HG03097 (cell line): Measurements from ENCODE around the gene SCTR.

Experiments used
- ATAC-seq: cut with Tn5 transposase; IDR thresholded peaks from one replicate; pipeline ENCODE4 v1.9.1; 2021; ENCODE audit not compliant: unreplicated experiment, low FRiP score

Gene SCTR

DNA sequence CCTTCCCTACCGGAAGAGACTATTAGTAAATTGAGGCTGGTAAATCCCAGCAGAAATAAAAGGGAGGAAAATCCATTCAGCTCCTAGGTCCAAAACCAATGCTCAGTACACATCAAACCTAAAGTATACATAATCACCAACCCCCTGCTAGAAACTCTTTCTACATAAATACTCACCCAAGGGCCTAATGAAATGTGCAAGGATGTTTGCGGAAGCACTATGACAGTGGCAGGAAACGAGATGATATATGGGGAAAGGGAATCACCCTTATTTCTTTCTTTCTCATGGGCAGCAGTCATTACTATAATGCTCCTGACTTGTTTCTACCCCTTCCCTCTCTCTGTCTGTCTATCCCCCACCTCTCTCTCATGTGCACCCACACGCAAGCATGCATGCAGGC lies 1.3 kb upstream of the SCTR start:
- ATAC-seq = no peak

DNA sequence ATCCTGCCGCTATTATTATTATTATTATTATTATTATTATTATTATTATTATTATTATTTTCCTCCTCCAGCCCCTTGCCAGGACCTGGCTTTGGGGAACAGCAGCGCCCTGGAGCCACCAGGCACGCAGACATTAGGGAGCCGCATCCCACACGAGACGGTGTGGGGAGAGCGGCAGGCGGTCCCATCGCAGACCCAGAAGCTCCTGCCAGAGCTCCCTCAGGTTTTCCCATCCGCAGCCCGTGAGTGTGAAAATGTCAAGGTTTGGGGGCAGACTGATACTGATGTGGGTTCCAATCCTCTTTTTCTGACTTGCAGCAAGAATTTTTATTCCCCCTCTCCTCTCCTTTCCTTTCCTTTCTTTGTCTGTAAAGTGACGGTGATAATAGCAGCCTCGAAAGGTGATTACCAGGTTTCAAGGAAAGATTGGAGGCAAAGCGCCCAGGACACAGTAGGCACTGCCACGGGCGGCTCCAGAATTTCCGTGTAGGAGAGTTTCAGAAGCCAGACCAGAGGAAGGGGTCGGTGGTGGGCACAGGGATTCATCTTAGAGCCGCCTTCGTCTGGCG lies 816 bp downstream of the SCTR start:
- ATAC-seq = no peak

DNA sequence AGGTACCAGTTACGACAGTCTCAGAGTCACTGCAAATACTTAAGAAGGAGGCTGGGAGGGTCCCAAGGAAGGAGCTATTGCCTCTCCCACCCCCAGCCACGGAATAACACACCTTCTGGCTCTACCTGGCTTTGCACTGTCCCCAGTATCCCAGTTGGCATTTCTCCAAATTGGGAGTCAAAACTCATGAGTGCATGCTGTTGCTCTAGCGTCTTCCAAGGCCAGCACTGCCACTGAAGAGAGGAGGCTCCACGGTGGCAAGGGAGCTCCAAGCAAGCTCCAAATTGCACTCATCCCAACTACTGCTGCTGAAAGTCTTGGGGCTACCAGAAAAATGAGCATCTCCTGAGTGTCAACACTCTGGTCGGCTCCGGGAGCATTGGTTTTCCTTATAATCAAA lies 1.6 kb downstream of the SCTR start:
- ATAC-seq = no peak

DNA sequence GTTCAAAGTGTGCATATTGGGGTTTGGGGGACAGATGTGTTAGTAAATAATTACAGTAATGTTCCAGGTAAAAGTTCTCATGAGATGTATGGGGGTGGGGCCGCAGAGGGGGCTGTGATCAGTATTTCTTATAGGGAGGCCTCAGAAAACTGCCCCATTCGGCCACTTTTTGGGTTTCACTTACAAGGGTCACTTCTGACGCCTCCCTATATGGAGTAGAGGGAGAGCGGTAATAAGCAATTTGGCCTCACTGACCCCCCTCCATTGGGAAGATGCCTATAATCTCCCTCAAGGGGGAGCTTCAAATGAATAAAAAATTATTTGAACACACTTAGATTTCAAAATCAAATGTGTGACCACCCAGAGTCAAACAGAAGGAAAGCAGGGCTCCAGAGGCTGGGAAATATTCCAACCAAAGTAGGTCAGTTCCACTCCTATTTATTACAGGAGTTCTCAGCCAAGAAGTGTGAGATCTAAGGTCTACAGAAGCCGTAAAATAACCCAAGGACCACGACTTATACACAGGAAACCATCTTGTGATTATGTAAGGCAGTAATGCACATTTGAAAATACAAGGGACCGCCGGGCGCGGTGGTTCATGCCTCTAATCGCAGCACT lies 2.7 kb downstream of the SCTR start:
- no peak for ATAC-seq

DNA sequence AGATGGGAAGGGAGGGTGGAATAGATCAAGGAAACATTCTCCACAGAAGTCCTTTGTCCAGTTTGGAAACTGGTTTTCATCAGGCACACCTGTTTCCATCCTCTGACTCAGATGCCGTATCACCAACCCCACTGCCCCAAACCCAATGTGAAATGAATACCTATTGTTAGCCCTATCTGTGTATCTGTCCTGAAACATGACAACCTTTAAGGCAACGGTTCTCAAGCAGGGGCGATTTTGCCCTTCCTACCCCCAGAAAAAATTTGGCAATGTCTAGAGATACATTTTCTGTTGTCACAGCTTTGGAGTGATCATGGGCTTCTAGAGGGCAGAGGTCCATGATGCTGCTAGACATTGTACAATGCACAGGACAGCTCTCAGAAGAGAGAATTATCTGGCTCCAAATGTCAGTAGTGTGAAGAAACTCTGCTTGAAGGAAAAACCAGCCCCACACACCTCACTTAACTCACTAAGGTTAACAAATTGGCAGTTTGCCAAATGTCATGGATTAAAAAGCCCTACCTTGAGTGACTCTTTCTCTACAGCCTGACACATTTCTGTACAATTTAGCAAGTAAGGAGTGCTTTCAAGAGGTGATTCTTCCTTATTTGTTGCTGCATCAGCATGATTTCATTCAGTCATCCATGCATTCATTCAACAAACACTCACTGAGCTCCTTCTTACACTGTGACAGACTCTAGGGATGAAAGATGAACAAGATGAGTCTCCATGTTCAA lies 3.4 kb downstream of the SCTR start:
- no peak for ATAC-seq

DNA sequence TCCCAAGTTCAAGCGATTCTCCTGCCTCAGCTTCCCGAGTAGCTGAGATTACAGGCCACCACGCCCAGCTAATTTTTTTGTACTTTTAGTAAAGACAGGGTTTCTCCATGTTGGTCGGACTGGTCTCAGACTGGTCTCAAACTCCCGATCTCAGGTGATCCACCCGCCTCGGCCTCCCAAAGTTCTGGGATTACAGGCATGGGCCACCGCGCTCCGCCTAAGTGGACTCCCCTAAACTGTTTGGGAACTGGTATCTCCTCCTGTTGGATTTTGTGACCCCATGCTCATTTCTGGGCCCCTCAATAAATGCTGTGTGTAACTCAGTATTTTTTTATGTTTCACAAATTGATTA lies 5.2 kb downstream of the SCTR start:
- no peak for ATAC-seq

DNA sequence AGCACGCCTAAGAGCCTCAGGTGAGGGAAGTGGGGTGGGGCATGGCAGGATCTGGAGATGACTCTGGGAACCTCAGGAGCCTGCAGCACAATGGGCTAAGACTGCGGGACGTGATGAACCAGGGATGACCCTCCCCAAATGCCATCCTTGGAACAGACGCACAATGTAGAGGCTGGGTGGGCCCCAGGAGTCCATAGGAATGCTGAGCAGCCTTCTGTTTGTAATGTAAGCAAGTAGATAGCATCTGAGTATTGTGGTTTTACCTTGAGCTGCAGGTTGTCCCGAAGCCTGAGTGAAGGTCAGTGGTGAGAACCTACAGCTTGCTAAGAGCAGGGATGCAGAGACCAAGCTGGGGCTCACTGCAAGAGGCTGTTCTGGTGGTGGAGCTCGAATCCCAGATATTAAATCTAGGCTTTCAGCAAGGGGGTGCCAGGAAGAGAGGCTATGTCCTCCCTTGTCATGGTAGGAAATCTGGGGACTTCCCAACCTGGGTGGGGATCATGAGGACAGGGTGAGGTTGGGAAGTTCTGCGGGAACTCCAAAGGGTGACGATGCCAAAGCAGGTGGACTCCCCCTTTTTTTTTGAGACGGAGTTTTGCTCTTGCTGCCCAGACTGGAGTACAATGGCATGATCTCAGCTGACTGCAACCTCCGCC lies 5.8 kb downstream of the SCTR start:
- ATAC-seq = no peak

DNA sequence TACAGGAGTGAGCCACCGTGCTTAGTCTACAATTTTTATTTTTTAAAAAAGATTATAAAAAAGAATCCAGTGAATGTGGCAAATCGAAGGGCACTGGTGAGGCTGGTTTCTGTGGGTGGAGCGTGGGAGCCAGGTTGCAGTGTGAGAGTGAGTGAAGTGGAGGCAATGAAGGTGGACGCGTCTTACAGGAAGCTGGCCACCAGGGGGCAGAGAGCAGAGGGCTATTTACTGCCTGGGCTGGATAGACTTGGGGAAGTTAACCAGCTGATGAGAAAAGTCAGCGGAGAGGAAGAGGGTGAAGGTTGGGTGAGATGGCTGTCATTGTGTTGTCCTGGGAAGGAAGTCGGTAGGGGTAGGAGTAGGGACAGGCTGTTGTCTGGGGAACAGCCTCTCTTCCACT lies 6.8 kb downstream of the SCTR start:
- peak; percentile 79 for ATAC-seq

DNA sequence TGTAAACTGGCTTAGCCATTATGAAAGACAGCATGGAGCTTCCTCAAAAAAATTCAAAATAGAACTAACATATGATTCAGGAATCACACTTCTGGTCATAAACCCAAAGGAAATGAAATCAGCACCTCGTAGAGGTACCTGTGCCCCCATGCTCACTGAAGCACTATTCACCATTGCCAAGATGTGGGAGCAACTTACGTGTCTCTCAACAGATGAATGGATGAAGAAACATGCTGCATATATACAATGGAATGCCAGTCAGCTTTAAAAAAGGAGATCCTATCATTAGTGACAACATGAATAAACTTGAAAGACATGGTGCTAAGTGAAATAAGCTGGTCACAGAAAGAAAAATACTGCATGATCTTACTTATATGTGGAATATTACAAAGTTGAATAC lies 8.2 kb downstream of the SCTR start:
- ATAC-seq = no peak

DNA sequence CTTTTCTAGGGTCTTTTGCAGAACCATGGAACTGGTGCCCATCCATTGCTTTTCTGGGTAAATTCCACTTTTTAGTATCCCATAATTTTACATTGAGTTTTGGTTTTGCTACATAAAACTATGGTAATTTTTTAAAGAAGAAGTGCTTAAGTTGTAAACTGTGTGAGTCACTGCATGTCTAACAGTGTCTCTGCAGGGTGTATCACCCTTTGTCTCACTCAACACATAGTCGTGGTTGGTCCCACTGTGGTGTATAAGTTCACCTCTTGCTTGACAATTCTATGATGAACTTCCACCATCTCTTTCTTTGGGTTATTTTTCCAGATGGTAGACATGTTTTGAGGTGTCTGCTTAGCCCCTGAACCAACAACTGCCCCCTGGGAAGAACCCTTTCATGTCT lies 10.5 kb downstream of the SCTR start:
- ATAC-seq = no peak

DNA sequence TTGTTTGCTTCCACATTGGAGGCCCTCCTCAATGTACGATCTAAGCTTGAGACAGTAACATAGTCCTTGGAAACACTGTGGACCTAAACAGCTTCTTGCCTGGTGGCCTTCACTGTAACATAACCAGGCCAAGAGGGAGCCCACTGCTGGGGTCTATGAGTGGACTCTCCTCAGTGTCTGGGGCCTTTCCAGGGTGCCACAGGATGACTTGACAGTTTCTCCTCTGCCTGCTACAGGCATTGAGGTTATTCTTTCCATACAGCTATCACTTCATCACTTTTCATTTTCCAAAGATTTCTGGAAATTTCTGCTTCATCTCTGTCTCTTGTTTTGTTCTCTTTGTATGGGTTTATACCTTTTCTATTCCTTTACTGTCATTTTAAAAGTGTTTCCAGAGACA lies 11.3 kb downstream of the SCTR start:
- ATAC-seq = no peak

DNA sequence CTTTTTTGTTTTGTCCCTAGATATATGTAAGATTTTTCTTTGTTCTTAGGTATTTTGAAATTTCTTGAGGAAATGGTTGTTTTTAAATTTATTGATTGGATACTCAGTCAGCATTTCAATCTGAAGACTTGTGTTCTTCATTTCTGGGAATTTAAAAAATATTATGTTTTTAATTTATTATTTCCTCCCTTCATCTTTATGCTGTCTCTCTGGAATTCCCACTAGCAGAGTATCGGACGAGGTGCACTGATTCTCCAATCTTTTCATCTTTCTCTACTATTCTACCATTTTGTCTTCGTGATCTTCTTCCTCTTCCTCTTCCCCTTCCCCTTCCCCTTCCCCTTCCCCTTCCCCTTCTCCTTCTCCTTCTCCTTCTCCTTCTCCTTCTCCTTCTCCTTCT lies 12.3 kb downstream of the SCTR start:
- no peak for ATAC-seq

DNA sequence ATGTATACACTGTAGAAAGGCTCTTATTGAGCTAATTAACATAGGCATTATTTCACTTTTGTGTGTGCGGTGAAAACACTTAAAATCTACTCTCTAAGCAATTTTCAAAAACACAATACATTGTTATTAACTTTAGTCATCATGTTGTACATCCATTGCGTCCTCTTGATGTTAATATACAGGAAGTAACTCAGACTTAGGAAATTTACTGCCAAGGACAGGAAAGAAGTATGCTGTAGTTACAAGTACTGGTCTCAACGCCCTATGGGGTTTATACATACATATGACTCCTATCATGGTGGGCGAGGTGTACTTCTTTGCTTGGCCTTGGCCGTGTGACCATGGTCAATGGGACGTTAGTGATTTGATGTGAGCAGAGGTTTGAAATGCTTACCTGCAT lies 15.5 kb downstream of the SCTR start:
- no peak for ATAC-seq

DNA sequence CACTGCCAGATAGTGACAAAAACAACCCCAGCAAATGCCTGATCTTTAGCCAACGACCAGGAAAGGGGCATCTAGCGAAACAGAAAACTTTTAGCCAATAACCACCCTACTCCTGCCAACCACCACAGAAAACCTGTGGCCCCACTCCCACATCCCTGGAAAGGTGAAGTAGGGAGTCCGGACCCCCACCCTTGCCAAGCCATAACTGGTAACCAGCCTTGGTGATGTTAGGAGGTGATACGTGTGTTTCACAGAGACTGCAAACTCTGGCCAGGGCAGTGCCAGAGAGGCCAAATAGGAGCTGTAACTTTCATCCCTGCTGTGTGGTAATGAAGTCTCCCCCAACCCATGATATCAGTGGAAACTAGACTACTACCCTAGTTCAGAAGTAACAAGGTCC lies 27.6 kb downstream of the SCTR start:
- ATAC-seq = no peak

DNA sequence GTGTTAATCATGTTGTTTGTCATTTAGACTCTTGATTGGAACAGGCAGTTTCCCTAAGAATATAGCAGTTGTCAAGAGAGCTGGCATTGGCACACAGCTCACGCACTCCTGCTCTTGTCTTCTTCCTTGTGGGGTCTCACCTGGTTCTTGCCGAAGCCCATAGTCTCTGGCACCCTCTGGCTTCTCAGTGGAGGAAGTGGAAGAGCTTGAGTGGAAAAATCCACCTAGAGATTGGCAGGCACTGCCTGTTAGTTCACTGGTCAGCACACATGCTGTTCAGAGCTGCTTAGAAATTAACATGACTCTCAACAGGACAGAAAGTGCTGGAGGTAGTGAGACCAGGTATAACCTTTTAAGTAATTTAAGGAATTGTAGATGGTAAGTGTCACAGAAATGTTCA lies 28.3 kb downstream of the SCTR start:
- no peak for ATAC-seq

DNA sequence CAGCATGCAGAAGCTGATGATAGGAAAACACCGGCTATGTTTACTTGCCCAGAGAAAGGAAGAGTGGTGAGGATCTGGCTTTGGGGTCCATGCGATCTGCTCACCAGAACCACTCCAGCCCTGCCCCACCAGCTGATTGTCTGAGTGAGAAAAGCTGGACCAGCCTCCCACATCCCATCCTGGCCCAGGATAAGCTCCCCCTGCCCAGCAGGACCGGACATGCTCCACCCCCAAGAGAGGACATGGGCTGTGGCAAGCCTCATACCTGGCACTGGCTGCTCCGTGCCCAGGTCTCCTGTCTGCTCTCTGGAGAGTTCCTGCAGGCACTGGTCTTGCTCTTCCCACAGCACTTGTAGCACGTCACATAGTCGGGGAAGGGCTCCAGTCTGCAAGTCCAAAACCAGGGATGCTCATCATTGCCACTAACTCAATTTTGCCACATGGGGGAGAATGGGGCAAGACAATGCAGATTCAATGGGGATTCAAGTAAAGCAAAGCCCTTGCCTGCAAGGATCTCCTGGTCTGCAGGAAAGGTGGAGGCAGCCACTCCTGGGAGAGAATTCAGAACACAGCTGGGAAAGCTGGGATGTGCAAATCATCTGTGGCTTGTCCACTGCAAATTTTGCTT lies 30.0 kb downstream of the SCTR start:
- ATAC-seq = no peak

DNA sequence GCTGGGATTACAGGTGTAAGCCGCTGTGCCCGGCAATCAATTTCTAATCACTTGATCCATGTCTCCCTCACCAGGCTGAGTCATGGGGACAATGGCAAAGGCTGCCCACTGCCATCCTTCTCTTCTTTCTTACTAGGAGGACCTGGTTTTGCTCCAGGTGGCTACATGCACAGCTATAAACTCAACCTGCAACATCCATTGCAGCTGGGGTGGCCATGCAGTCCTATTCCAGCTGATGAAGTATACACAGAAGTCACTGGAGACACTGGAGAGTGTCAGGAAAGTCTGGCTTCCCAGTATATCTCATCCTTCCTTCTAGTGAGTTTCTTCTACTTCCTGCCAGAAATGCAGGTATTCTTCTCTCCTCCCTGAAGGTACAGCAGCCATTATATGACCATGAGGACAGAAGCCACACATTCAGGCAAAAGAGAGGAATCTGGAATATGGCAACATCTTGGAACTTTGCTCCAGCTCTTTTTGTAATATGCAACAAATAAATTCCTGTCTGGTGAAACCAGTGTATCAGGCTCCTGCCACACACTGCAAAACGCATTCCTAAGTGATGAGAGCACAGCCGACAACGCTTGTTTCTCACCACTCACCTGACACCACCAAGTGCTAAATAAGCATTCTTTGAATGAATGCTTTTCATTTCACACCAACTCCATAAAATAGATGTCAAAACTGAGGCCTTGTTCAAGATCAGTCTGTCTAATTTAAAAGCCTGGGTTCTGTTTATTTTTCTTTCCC lies 32.3 kb downstream of the SCTR start:
- ATAC-seq = no peak

DNA sequence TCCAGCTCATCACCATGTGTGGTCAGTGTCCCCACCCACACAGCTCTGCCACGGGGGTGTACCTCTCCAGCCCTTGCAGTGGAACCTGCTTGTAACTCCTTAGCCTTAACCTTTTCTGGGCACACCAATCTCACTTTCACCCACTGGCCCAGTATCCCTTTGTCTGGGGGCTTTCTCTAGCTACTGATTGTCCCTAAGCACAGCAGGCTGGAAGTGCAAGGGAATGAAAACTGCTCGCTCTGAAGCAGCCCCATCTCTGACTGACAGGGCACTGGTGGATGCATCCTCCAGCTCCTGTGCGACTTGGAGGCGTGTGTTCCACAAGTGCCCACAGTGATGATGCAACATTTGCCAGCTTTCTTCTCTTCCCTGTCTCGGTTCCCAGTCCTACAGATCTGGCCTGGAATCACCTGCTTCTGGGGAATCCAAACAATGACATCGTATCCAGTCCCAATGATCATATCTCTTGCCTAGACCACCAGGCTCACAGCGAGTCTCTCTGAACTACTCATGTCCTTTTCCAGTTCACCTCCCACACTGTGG lies 33.6 kb downstream of the SCTR start:
- ATAC-seq = no peak

DNA sequence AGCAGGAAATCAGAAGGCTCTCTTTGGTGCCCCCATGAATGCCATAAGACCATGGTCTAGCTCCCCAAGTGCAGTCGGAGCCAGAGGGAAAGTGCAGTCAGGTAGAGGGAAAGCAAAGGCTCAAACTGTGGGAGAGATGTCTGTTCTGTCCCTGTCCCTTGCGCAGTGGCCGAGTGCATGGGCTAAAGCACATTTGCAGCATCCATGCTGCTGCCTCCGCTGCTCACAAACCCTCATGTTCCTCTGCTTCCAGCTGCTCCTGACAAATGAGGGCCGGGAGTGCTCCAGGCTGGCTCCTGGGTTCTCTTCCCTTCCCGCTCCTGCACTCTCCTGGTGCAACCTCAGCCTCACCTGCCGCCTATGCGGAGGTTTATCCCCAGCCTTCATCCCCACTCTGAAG lies 34.2 kb downstream of the SCTR start:
- ATAC-seq = no peak

DNA sequence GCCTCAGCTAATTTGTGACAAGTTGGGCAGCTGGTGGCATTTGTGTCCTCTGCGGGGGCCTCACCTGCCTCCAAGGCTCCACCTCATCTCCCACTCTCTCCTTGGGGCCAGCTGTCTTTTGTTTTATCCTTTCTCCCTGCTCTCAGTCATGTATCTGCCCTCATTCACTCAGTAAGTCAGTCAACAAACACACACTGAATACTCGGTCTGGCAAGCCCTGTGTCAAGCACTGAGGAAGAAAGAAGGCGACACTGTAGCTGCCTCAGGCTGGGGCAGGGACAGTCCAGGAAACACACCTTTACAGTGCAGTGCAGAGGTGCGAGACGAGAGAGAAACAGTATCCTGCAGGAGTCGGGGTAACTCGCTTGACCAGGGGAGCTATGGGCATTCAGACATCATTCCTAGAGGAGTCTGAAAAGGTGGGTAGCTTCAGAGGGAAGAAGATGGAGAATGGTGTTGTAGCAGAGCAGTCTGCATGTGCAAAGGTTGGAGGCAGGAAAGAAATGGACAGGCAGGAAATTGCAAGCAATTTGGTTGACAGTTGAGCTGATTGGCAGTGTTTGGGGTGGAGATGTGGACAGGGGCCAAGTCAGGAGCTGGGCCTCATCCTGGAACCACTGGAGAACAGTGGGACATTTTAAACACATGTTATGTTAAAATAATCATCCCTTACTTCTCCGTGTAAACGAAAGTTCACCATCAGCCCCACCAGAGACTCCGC lies 34.9 kb downstream of the SCTR start:
- no peak for ATAC-seq
